Retinal pigment epithelial cell (primary cell): ENCODE measurements around the gene MYBPC1.

Source experiments
- DNase-seq: peaks from one replicate; pipeline ENCODE4 v3.0.0-alpha.2; 2010; ENCODE audit warnings: low read depth
- H3K4me3 ChIP-seq: 2 replicates; pipeline ENCODE4 v1.5.1; 2011; ENCODE audit warnings: mild to moderate bottlenecking, low read length, control low read depth, moderate library complexity
- CTCF ChIP-seq: conservative IDR thresholded peaks from 2 replicates; pipeline ENCODE4 v1.5.1; 2011; ENCODE audit warnings: low read depth, low read length, control low read depth, inconsistent platforms

MYBPC1 gene

GRCh38 chr12:101598483-101598882, 3.7 kb downstream of the MYBPC1 start:
- TF ChIP-seq CTCF = no peak
- DNase-seq = no peak
- no peak overlapping the region for H3K4me3 ChIP-seq

- DNase-seq = no peak
- H3K4me3 ChIP-seq = no peak overlapping the region
- TF ChIP-seq CTCF = no peak
Measured at GRCh38 chr12:101599311-101599710, 4.5 kb downstream of the MYBPC1 start.

DNA sequence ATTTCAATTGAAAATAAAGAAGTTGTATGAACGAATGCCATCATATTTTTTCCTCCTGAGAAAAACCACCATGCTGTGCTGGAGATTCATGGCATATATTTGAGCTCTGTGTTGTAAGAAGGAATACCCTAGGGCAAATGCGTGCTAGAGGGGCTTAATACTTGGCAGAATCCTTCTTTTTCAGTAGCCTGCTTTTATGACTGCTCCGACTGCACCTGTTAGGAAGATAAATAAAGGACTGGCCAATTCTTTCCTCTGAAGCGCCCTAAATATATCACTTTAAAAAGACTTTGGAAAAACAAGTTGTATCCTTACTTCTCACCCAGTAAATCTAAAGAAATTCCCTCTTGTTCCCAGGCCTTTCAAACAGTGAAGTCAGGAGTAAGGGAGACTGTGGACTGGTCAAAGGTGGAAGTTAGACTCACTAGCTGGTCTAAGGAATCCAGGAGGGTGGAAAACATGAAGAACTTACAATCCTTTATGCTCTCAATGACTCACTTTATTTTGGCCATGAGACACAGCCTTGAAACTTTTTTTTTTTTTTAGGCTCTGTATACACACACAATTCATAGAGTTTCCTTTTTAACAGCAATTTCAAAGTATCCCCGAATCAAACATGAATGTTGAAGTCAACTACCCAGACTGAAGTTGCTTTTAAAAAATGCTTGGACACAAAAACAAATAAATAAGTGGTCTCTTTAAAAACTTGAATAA, 5.2 kb downstream of the MYBPC1 start:
- H3K4me3 ChIP-seq = no peak overlapping the region
- no peak for TF ChIP-seq CTCF
- DNase-seq = no peak

DNA sequence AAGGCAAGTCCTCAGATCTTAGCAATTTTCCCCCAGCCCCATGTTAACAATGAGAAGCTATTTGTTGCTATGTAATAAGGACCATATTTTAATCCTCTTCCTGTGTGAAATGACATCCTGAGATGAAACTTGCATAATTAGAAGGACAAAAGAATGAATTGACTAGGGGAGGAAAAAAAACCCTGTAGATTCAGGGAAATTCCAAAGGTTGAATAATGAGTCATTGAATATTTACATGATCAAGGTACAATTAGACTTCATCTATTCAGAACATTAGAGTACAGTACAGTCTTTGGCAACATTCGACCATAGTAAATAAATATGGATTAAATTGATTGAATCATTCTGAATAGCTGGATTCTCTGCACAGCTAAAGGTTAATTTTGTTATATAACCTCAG, 9.4 kb downstream of the MYBPC1 start:
- TF ChIP-seq CTCF = no peak
- H3K4me3 ChIP-seq = no peak overlapping the region
- DNase-seq = no peak

DNA sequence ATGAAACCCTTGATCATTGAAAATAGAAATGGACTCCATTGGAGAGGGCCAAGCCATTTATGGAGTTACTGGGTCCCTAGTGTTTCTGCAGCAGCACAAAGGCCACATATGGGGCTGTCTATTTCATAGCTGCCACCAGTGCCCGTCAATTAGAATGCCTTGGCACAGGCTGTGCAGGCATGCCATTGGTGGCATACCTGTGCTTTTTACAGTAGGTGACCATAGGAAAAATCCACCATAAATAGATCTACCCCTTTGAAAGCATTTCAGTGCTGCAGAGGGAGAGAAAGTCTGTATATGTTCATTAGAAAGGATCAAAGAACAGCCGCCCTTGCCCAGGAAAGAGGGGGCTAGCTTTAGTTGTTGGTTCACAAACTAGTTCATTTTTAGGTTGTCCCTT, 13.1 kb downstream of the MYBPC1 start:
- no peak for TF ChIP-seq CTCF
- H3K4me3 ChIP-seq = no peak overlapping the region
- DNase-seq = no peak

DNA sequence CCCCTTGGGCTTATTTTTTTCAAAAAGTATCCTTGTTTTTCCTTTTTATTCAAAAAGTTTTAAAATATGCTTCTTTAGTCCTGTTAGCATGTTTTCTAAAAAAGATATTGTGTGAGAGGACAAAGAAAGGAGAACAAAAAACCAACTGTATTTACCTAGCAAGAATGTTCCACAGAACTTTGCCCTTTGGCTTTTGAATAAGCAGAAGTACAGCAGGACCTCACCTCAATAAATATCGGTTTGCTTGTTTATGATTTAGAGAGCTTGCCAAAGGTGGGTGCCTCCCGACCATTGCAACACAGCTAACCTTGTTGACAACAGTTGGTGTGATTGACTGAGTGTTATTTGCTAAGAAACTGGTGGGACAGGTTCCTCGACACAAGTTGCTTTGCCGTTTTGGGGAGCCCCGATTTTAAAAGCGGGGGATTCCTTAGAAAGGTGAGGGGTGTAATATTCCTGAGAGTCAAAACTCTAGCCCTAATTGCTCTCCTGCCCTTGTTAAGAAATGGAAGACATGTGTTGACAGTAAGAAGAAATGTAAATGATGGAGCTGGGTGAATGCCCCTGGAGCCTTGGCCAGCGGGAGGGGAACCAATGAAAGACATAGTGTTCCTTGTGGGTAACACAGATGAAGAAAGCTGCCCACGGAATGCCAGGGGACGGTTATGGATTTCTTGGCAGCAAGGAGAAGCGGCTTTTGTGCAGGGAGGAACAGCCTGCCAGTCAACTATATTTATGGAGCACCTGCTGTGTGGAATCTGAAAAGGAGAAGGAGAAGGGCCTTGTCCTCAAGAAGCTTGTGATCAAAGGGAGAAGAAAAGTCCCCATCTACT, 13.7 kb downstream of the MYBPC1 start:
- DNase-seq = no peak
- TF ChIP-seq CTCF = no peak
- no peak overlapping the region for H3K4me3 ChIP-seq

DNA sequence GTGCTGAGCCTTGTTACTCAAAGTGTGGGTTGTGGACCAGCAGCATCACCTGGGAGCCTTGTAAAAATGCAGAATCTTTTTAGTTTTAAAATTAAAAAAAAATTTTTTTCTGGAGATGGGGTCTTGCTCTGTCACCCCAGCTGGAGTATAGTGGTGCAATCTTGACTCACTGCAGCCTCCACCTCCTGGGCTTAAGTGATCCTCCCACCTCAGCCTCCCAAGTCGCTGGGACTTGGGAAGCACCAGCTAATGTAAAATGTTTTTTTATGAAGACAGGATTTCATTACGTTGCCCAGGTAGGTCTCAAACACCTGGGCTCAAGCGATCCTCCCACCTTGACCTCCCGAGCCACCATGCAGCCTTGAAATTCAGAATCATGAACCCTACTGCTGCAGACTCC, 14.4 kb downstream of the MYBPC1 start:
- TF ChIP-seq CTCF = no peak
- DNase-seq = no peak
- H3K4me3 ChIP-seq = no peak overlapping the region
